Ascending aorta (tissue), 2 donors: ENCODE measurements around the gene CARMIL1. TPM values are rescaled to one million over a fixed set of nuclear protein-coding genes. Genes with fewer than 3 reads are reported as not detected.

ENCODE experiments used
- DNase-seq, 2 donors: peaks; one replicate each; pipeline ENCODE4 v3.0.0-alpha.2; 2019; ENCODE audit warnings: low spot score in 2 of 2
- H3K27ac ChIP-seq, 2 donors: fragments of 200-600 bp; sonication (generic); one replicate each; pipeline ENCODE4 v1.5.1; 2016 to 2017; ENCODE audit warnings: mild to moderate bottlenecking in 1 of 2
- H3K27me3 ChIP-seq: fragments of 200-600 bp; sonication (generic); one replicate; pipeline ENCODE4 v1.5.1; 2017
- H3K36me3 ChIP-seq, 2 donors: fragments of 200-600 bp; sonication (generic); one replicate each; pipeline ENCODE4 v1.5.1; 2016
- H3K4me1 ChIP-seq, 2 donors: fragments of 200-600 bp; sonication (generic); one replicate each; pipeline ENCODE4 v1.5.1; 2016 to 2017; ENCODE audit warnings: mild to moderate bottlenecking in 1 of 2
- H3K4me3 ChIP-seq, 2 donors: fragments of 200-600 bp; sonication (generic); one replicate each; pipeline ENCODE4 v1.5.1; 2016 to 2017; ENCODE audit warnings: mild to moderate bottlenecking in 1 of 2
- H3K9me3 ChIP-seq, 2 donors: fragments of 200-600 bp; sonication (generic); one replicate each; pipeline ENCODE4 v1.5.1; 2016
- intact Hi-C: fragments of 100-400 bp; cut with DNase I; formaldehyde crosslinking; loops from one replicate; pipeline ENCODE4 v1.15.1; 2023
- total RNA-seq: library from RNA; depleted of rRNA; stranded (reverse); fragments of >200 nt; gene quantifications from one replicate; pipeline ENCODE4 v1.1.0, GENCODE V29; 2016
- TF ChIP-seq, protein P1 (sequence below), 3 experiments: fragments of 200-600 bp in 2 of 3; fragments of 450-650 bp in 1 of 3; sonication (generic) in 2 of 3; IDR thresholded peaks; one replicate each; pipeline ENCODE4 v1.5.1; 2016 to 2019; ENCODE audit warnings: antibody characterized with exemption in 3 of 3, mild to moderate bottlenecking in 1 of 3, moderate library complexity in 1 of 3

Gene CARMIL1
- total RNA-seq, 1 donor from 2014 or later, result 16.1 TPM

DNA sequence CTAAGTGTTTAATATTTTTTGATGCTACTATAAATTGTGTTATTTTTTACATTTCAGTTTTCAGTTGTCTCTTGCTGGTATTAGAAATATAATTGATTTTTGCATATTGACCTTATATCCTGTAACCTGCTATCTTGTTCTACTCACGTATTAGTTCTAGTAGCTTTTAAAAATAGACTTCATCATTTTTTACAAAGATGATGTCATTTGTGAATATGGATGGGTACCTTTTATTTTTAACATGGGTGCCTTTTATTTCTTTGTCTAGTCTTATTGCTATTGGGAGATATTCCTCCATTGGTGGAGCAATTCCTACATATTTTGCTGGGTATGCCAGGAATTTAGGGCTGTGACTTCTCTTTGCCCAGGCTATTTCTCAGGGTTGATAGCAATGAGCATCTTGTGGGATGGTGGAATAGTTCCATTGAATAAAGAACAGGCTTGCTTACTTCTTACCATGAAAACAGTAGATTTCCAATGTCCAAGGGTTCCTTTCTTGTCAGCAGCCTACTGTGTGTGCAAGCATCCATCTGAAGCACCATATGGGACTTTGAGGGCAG lies 149.7 kb downstream of the CARMIL1 start:
- Histone ChIP-seq H3K27me3 (no peaks in the 10 kb centered on the region), H3K36me3 (no peaks in the 10 kb centered on the region), H3K4me1 (peaks cover 0 to 20% of the 10 kb centered on the region in 2 donors), H3K27ac (no peak overlapping the region), H3K4me3 (no peak overlapping the region), H3K9me3 (no peaks in the 10 kb centered on the region)
- TF ChIP-seq, protein P1, sequence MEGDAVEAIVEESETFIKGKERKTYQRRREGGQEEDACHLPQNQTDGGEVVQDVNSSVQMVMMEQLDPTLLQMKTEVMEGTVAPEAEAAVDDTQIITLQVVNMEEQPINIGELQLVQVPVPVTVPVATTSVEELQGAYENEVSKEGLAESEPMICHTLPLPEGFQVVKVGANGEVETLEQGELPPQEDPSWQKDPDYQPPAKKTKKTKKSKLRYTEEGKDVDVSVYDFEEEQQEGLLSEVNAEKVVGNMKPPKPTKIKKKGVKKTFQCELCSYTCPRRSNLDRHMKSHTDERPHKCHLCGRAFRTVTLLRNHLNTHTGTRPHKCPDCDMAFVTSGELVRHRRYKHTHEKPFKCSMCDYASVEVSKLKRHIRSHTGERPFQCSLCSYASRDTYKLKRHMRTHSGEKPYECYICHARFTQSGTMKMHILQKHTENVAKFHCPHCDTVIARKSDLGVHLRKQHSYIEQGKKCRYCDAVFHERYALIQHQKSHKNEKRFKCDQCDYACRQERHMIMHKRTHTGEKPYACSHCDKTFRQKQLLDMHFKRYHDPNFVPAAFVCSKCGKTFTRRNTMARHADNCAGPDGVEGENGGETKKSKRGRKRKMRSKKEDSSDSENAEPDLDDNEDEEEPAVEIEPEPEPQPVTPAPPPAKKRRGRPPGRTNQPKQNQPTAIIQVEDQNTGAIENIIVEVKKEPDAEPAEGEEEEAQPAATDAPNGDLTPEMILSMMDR (IDR thresholded peaks at IDR 0.05), result no peak
- intact Hi-C loops, result no loop called here
- no peak for DNase-seq

DNA sequence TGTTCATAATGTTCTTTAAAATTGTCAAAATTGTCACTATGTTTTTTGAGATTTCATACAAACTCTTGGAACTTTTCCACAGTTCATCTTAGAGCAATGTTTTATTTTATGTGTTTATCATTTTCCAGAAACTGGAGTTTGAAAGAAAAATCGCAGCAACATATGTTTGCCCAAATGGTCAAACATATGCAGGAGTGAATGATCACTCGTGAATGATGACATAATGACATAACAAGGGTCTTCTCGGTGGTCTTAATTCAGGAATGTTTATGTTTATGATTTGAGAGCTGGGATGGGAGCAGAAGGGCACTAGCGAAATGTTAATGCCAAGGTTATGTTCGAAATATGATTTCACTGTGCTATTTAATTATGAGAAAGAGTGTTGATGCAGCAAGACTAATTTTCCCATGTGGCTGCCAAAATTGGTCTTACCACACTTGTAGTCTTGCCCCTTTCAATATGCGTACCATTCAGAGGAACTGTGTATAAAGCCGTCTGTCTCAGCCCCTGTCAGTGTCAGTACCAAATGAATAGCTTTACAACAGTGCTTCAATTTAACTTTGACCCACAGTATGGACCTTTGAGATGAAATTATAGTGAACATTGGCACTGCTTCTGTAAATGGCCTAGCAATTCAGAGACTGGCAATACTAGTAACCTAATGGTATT lies 152.3 kb downstream of the CARMIL1 start:
- intact Hi-C loops, result no loop called here
- TF ChIP-seq, protein P1 (IDR thresholded peaks at IDR 0.05), result no peak
- no peaks in the 10 kb centered on the region for H3K9me3 ChIP-seq
- no peaks in the 10 kb centered on the region for H3K27me3 ChIP-seq
- H3K4me1 ChIP-seq, result peaks cover 0 to 15% of the 10 kb centered on the region in 2 donors
- H3K36me3 ChIP-seq, result peaks cover 0 to 5% of the 10 kb centered on the region in 2 donors
- H3K4me3 ChIP-seq, result no peak overlapping the region
- no peak for DNase-seq
- no peak overlapping the region for H3K27ac ChIP-seq

DNA sequence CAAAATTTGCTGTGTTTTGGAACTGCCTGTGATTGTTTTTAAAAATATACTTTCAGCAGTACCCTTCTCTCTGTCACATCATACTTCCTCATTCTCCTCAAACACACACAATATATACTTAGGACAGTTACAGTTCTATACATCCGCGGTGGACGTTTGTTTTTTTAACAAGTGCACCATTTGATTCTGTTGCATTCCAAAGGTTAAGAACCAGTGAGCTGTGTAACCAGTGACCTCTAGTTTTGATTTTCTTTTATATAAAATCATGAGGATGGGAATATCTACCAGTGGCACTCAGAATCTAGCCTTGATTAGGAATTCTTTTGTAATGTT lies 152.8 kb downstream of the CARMIL1 start:
- Histone ChIP-seq H3K4me3 (no peak overlapping the region), H3K36me3 (peaks cover 0 to 5% of the 10 kb centered on the region in 2 donors), H3K27ac (no peak overlapping the region), H3K9me3 (no peaks in the 10 kb centered on the region), H3K27me3 (no peaks in the 10 kb centered on the region), H3K4me1 (peaks cover 0 to 15% of the 10 kb centered on the region in 2 donors)
- intact Hi-C loops, result no loop called here
- TF ChIP-seq, protein P1 (IDR thresholded peaks at IDR 0.05), result no peak
- DNase-seq, result no peak

DNA sequence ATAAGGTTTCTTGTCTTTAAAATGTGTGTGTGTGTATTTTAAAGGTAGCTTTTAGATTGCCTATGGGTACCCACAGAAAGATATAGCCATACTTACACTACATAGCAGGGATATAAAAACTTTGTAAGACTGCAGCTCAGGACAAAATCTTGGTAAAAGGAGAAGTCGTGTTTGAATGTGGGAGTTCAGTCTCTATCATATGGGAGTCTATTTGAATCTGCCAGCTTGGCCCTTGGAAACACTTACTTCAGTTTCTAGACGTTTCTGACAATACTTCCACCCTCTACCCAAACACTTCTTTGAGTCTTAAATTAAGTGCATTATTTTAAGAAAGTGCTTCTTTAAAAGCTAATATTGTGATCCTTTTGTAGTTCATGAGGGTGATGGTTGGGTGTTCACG lies 155.7 kb downstream of the CARMIL1 start:
- no peak overlapping the region for H3K27ac ChIP-seq
- TF ChIP-seq, protein P1 (IDR thresholded peaks at IDR 0.05), result no peak
- no peaks in the 10 kb centered on the region for H3K27me3 ChIP-seq
- peaks cover 0 to under 1% of the 10 kb centered on the region in 2 donors for H3K4me1 ChIP-seq
- DNase-seq, result no peak
- H3K36me3 ChIP-seq, result peaks cover 0 to 17% of the 10 kb centered on the region in 2 donors
- H3K9me3 ChIP-seq, result no peaks in the 10 kb centered on the region
- H3K4me3 ChIP-seq, result no peak overlapping the region
- intact Hi-C loops, result loop anchor here (5.0 kb wide), 1 partner anchor 37 kb away; no protein-coding TSS in a partner anchor

DNA sequence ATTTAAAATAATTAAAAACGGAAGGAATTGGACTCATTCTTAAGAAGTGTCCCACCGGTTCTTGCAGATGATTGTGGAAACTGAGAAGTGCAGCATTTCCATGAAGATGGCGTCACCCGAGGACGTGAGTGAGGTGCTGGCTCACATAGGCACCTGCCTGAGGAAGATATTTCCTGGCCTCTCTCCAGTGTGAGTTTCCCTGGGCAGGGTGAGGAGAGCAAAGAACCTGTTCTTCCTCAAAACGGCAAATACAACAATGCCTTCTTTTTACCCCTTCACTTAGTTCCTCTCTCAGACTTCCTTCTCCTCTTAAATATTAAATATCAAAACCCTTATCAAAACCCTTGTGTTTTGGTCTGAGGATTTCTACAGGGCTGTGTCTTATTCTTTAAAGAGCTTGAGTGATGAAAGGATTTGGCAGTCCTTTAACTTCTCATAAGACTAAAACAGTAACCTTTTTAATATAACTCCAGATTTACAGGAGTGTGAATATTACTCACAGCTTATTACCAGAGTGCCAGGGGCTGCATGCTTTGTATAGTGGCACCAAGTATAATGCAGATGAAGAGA lies 156.3 kb downstream of the CARMIL1 start:
- no peak overlapping the region for H3K4me3 ChIP-seq
- H3K27me3 ChIP-seq, result no peaks in the 10 kb centered on the region
- no peaks in the 10 kb centered on the region for H3K4me1 ChIP-seq
- no peak for DNase-seq
- intact Hi-C loops, result loop anchor here (5.0 kb wide), 1 partner anchor 37 kb away; no protein-coding TSS in a partner anchor
- TF ChIP-seq, protein P1 (IDR thresholded peaks at IDR 0.05), result no peak
- H3K9me3 ChIP-seq, result no peaks in the 10 kb centered on the region
- H3K36me3 ChIP-seq, result peaks cover 0 to 17% of the 10 kb centered on the region in 2 donors
- H3K27ac ChIP-seq, result no peak overlapping the region
